Measurements from ENCODE around the gene CSPG4. TPM values are rescaled to one million over a fixed set of nuclear protein-coding genes. Genes with fewer than 3 reads are reported as not detected.

CSPG4 gene
- total and polyA plus RNA-seq, 9 of the 15 experiments (the other 6 are each of a cell fraction or from before 2014, with no cell fraction given) = under 0.01 to 0.07 (median 0.04) TPM; not detected in 5

GRCh38 chr15:75738647-75739325, 26.1 kb upstream of the CSPG4 start (continued):
- TF ChIP-seq ZNF696 (CRISPR knock-in tag; conservative IDR thresholded peaks at IDR 0.05) (no peak), EHMT2 (IDR thresholded peaks at IDR 0.05) (0 out of 2 replicates have a peak, but pooled peaks have one; percentile 12), KAT2B (IDR thresholded peaks at IDR 0.05; ENCODE audit: low read depth, low read length) (no peak), CREB1 (IDR thresholded peaks at IDR 0.05) (peak; percentile 67), CREB1 (CRISPR knock-in tag; IDR thresholded peaks at IDR 0.05) (peak; percentile 72), MAFK (IDR thresholded peaks at IDR 0.05; ENCODE audit: low read length) (no peak), USF2 (CRISPR knock-in tag; IDR thresholded peaks at IDR 0.05) (peak; percentile 88), GABPB1 (CRISPR knock-in tag; IDR thresholded peaks at IDR 0.05) (peak; percentile 36; the same call in 1 of the 2 replicates), ZNF780A (CRISPR knock-in tag; IDR thresholded peaks at IDR 0.05) (no peak), LCOR (CRISPR knock-in tag; IDR thresholded peaks at IDR 0.05) (peak; percentile 48; the same call in 1 of the 2 replicates), SIN3A (IDR thresholded peaks at IDR 0.05; ENCODE audit: borderline replicate concordance in 2 of 2, control insufficient read depth in 1 of 2, low read depth in 2 of 2, low read length in 2 of 2) (peak in 1 of 2 experiments; percentile 89; a peak in 2 of 4 replicates), TARDBP (IDR thresholded peaks at IDR 0.05) (peak; percentile 48; the same call in 1 of the 2 replicates), POLR2B (IDR thresholded peaks at IDR 0.05; ENCODE audit: low read depth, partially characterized antibody) (peak; percentile 15), SP1 (CRISPR knock-in tag; IDR thresholded peaks at IDR 0.05) (peak; percentile 71), ZFP30 (CRISPR knock-in tag; IDR thresholded peaks at IDR 0.05; ENCODE audit: borderline replicate concordance) (no peak), TAF1 (IDR thresholded peaks at IDR 0.05; ENCODE audit: control insufficient read depth, extremely low read depth, insufficient read depth, low read length, severe bottlenecking) (no peak)
- TF ChIP-seq, protein P1, sequence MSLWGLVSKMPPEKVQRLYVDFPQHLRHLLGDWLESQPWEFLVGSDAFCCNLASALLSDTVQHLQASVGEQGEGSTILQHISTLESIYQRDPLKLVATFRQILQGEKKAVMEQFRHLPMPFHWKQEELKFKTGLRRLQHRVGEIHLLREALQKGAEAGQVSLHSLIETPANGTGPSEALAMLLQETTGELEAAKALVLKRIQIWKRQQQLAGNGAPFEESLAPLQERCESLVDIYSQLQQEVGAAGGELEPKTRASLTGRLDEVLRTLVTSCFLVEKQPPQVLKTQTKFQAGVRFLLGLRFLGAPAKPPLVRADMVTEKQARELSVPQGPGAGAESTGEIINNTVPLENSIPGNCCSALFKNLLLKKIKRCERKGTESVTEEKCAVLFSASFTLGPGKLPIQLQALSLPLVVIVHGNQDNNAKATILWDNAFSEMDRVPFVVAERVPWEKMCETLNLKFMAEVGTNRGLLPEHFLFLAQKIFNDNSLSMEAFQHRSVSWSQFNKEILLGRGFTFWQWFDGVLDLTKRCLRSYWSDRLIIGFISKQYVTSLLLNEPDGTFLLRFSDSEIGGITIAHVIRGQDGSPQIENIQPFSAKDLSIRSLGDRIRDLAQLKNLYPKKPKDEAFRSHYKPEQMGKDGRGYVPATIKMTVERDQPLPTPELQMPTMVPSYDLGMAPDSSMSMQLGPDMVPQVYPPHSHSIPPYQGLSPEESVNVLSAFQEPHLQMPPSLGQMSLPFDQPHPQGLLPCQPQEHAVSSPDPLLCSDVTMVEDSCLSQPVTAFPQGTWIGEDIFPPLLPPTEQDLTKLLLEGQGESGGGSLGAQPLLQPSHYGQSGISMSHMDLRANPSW (CRISPR knock-in tag; IDR thresholded peaks at IDR 0.05) = no peak
- TF ChIP-seq, protein P2, sequence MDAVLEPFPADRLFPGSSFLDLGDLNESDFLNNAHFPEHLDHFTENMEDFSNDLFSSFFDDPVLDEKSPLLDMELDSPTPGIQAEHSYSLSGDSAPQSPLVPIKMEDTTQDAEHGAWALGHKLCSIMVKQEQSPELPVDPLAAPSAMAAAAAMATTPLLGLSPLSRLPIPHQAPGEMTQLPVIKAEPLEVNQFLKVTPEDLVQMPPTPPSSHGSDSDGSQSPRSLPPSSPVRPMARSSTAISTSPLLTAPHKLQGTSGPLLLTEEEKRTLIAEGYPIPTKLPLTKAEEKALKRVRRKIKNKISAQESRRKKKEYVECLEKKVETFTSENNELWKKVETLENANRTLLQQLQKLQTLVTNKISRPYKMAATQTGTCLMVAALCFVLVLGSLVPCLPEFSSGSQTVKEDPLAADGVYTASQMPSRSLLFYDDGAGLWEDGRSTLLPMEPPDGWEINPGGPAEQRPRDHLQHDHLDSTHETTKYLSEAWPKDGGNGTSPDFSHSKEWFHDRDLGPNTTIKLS (IDR thresholded peaks at IDR 0.05; ENCODE audit: borderline replicate concordance, low read depth) = peak; percentile 60; the same call in 1 of the 2 replicates
- TF ChIP-seq, protein P3, sequence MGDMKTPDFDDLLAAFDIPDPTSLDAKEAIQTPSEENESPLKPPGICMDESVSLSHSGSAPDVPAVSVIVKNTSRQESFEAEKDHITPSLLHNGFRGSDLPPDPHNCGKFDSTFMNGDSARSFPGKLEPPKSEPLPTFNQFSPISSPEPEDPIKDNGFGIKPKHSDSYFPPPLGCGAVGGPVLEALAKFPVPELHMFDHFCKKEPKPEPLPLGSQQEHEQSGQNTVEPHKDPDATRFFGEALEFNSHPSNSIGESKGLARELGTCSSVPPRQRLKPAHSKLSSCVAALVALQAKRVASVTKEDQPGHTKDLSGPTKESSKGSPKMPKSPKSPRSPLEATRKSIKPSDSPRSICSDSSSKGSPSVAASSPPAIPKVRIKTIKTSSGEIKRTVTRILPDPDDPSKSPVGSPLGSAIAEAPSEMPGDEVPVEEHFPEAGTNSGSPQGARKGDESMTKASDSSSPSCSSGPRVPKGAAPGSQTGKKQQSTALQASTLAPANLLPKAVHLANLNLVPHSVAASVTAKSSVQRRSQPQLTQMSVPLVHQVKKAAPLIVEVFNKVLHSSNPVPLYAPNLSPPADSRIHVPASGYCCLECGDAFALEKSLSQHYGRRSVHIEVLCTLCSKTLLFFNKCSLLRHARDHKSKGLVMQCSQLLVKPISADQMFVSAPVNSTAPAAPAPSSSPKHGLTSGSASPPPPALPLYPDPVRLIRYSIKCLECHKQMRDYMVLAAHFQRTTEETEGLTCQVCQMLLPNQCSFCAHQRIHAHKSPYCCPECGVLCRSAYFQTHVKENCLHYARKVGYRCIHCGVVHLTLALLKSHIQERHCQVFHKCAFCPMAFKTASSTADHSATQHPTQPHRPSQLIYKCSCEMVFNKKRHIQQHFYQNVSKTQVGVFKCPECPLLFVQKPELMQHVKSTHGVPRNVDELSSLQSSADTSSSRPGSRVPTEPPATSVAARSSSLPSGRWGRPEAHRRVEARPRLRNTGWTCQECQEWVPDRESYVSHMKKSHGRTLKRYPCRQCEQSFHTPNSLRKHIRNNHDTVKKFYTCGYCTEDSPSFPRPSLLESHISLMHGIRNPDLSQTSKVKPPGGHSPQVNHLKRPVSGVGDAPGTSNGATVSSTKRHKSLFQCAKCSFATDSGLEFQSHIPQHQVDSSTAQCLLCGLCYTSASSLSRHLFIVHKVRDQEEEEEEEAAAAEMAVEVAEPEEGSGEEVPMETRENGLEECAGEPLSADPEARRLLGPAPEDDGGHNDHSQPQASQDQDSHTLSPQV (IDR thresholded peaks at IDR 0.05) = peak; percentile 78
